ENCODE results near the gene TMEM91. TPM values are rescaled to one million over a fixed set of nuclear protein-coding genes. Genes with fewer than 3 reads are reported as not detected.
A peak's percentile ranks its signal among the peaks of the same experiment; 100 is the strongest.

Gene TMEM91
- total and polyA plus RNA-seq, 9 of the 15 experiments (the other 6 are each of a cell fraction or from before 2014, with no cell fraction given): 1.2 to 5.2 (median 2.7) TPM

GRCh38 chr19:41367848-41368301 lies 8.5 kb upstream of the TMEM91 start (continued):
- peak; percentile 87 for TF ChIP-seq JUND (IDR thresholded peaks at IDR 0.05; ENCODE audit: borderline replicate concordance, low read depth, low read length)
- peak; percentile 83; the same call in 1 of the 3 replicates for TF ChIP-seq JUND (tag; IDR thresholded peaks at IDR 0.05; ENCODE audit: borderline replicate concordance, low read depth, low read length)
- TF ChIP-seq ZNF324 (CRISPR knock-in tag; IDR thresholded peaks at IDR 0.05): no peak
- TF ChIP-seq HOXB6 (CRISPR knock-in tag; IDR thresholded peaks at IDR 0.05; ENCODE audit: borderline replicate concordance): no peak
- TF ChIP-seq SNIP1 (IDR thresholded peaks at IDR 0.05; ENCODE audit: low read depth): no peak
- TF ChIP-seq NRF1 (conservative IDR thresholded peaks at IDR 0.05 in 1 of 2, IDR thresholded peaks at IDR 0.05 in 1 of 2): peak; percentile 39 to 50; a peak in 3 of 4 replicates
- TF ChIP-seq C11orf30 (IDR thresholded peaks at IDR 0.05; ENCODE audit: low read depth): peak; percentile 81
- TF ChIP-seq PHF8 (IDR thresholded peaks at IDR 0.05; ENCODE audit: borderline replicate concordance, low read length): no peak
- TF ChIP-seq ZNF274 (IDR thresholded peaks at IDR 0.05; ENCODE audit: borderline replicate concordance, low read depth, low read length): no peak
- TF ChIP-seq ADNP (tag; IDR thresholded peaks at IDR 0.05): peak; percentile 46; the same call in 1 of the 2 replicates
- no peak for TF ChIP-seq POLR3G (IDR thresholded peaks at IDR 0.05; ENCODE audit: extremely low read depth, insufficient read length, insufficient replicate concordance)
- TF ChIP-seq HDAC6 (IDR thresholded peaks at IDR 0.05; ENCODE audit: low read depth, low read length): no peak
- TF ChIP-seq HEY1 (CRISPR knock-in tag; IDR thresholded peaks at IDR 0.05; ENCODE audit: borderline replicate concordance): no peak
- TF ChIP-seq, protein P1, sequence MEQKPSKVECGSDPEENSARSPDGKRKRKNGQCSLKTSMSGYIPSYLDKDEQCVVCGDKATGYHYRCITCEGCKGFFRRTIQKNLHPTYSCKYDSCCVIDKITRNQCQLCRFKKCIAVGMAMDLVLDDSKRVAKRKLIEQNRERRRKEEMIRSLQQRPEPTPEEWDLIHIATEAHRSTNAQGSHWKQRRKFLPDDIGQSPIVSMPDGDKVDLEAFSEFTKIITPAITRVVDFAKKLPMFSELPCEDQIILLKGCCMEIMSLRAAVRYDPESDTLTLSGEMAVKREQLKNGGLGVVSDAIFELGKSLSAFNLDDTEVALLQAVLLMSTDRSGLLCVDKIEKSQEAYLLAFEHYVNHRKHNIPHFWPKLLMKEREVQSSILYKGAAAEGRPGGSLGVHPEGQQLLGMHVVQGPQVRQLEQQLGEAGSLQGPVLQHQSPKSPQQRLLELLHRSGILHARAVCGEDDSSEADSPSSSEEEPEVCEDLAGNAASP (IDR thresholded peaks at IDR 0.05): no peak
- TF ChIP-seq, protein P2, sequence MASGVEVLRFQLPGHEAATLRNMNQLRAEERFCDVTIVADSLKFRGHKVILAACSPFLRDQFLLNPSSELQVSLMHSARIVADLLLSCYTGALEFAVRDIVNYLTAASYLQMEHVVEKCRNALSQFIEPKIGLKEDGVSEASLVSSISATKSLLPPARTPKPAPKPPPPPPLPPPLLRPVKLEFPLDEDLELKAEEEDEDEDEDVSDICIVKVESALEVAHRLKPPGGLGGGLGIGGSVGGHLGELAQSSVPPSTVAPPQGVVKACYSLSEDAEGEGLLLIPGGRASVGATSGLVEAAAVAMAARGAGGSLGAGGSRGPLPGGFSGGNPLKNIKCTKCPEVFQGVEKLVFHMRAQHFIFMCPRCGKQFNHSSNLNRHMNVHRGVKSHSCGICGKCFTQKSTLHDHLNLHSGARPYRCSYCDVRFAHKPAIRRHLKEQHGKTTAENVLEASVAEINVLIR (CRISPR knock-in tag; IDR thresholded peaks at IDR 0.05): no peak
- peak; percentile 94 for TF ChIP-seq SMARCE1 (IDR thresholded peaks at IDR 0.05)
- no peak for TF ChIP-seq GTF2F1 (IDR thresholded peaks at IDR 0.05; ENCODE audit: low read depth, low read length)
- TF ChIP-seq ZNF639 (CRISPR knock-in tag; conservative IDR thresholded peaks at IDR 0.05 in 1 of 2, IDR thresholded peaks at IDR 0.05 in 1 of 2): peak in 1 of 2 experiments; percentile 78; a peak in 2 of 4 replicates
- TF ChIP-seq TCF3 (CRISPR knock-in tag; IDR thresholded peaks at IDR 0.05): peak; percentile 22; the same call in 1 of the 2 replicates
- TF ChIP-seq ZNF507 (tag; conservative IDR thresholded peaks at IDR 0.05): no peak
- no peak for TF ChIP-seq RBM17 (IDR thresholded peaks at IDR 0.05; ENCODE audit: borderline replicate concordance, low read depth, low read length)
- TF ChIP-seq ZNF316 (IDR thresholded peaks at IDR 0.05): peak; percentile 73
- TF ChIP-seq RNF2 (IDR thresholded peaks at IDR 0.05): peak; percentile 70
- TF ChIP-seq NFE2 (IDR thresholded peaks at IDR 0.05; ENCODE audit: low read depth): peak; percentile 89
- 0 out of 2 replicates have a peak, but pooled peaks have one; percentile 17 for TF ChIP-seq STAT5A (IDR thresholded peaks at IDR 0.05; ENCODE audit: borderline replicate concordance, low read length)
- no peak for TF ChIP-seq FOXK1 (CRISPR knock-in tag; IDR thresholded peaks at IDR 0.05; ENCODE audit: borderline replicate concordance)

Measured in K562 (cell line).